ENCODE results near the gene SLC25A45.

DNA sequence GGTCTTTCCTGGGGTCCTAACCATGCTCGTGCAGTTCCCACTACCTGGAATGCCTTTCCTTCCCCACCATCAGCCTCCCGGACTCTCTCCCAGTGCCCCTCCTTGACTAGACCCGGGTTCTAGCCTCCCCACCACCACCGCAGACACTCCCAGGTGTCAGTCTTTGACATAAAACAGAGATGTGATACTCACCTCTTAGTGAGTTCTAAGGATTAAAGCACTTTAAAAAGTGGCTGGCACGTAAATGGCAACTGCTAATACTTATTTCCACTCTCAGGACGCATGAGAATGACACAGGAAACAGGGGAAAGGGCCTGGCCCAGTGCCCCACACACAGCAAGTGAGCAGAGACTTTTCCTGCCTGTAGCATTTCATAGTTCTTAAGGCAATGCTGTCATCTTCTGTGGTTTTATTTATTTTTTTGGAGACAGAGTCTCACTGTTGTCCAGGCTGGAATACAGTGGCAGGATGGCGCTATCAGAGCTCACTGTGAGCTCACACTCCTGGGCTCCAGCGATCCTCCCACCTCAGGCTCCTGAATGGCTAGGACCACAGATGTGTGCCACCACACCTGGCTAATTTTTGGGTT is 1.9 kb upstream of the SLC25A45 start:
- TF ChIP-seq, protein P1, sequence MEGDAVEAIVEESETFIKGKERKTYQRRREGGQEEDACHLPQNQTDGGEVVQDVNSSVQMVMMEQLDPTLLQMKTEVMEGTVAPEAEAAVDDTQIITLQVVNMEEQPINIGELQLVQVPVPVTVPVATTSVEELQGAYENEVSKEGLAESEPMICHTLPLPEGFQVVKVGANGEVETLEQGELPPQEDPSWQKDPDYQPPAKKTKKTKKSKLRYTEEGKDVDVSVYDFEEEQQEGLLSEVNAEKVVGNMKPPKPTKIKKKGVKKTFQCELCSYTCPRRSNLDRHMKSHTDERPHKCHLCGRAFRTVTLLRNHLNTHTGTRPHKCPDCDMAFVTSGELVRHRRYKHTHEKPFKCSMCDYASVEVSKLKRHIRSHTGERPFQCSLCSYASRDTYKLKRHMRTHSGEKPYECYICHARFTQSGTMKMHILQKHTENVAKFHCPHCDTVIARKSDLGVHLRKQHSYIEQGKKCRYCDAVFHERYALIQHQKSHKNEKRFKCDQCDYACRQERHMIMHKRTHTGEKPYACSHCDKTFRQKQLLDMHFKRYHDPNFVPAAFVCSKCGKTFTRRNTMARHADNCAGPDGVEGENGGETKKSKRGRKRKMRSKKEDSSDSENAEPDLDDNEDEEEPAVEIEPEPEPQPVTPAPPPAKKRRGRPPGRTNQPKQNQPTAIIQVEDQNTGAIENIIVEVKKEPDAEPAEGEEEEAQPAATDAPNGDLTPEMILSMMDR (conservative IDR thresholded peaks at IDR 0.05 in 1 of 2, IDR thresholded peaks at IDR 0.05 in 1 of 2; ENCODE audit: low read depth in 1 of 2, low read length in 2 of 2) = no peak
- no peak for TF ChIP-seq EZH2 (IDR thresholded peaks at IDR 0.05; ENCODE audit: low read length, missing control alignments)
